H9 (cell line): ENCODE data around the gene SSX2IP. TPM values are rescaled to one million over a fixed set of nuclear protein-coding genes. Genes with fewer than 3 reads are reported as not detected.

Experiments used
- DNase-seq: peaks from one replicate; pipeline ENCODE4 v3.0.0-alpha.2; 2017
- H2AFZ ChIP-seq: one replicate; pipeline ENCODE4 v1.6.1; 2013; ENCODE audit warnings: mild to moderate bottlenecking, low read length, control low read depth, moderate library complexity
- H2AK5ac ChIP-seq: 2 replicates; pipeline ENCODE4 v1.6.1; 2013; ENCODE audit warnings: low read length, control low read depth, mixed read lengths; ENCODE audit not compliant: insufficient read length
- H2BK120ac ChIP-seq: one replicate; pipeline ENCODE4 v1.6.1; 2013; ENCODE audit warnings: low read depth, mild to moderate bottlenecking, low read length, control low read depth, inconsistent platforms; ENCODE audit not compliant: poor library complexity, severe bottlenecking
- H2BK12ac ChIP-seq: 2 replicates; pipeline ENCODE4 v1.6.1; 2013; ENCODE audit warnings: low read length, control low read depth, mixed read lengths, low read depth; ENCODE audit not compliant: insufficient read length
- H2BK15ac ChIP-seq: 2 replicates; pipeline ENCODE4 v1.6.1; 2013; ENCODE audit warnings: low read depth, low read length, control low read depth
- H2BK20ac ChIP-seq: one replicate; pipeline ENCODE4 v1.6.1; 2013; ENCODE audit warnings: low read depth, mild to moderate bottlenecking, low read length, control low read depth, inconsistent platforms; ENCODE audit not compliant: poor library complexity, severe bottlenecking
- H2BK5ac ChIP-seq: 2 replicates; pipeline ENCODE4 v1.6.1; 2013; ENCODE audit warnings: low read length, control low read depth, mixed read lengths; ENCODE audit not compliant: insufficient read length
- H3K14ac ChIP-seq: 2 replicates; pipeline ENCODE4 v1.6.1; 2013; ENCODE audit warnings: low read length, control low read depth; ENCODE audit not compliant: insufficient read depth
- H3K18ac ChIP-seq: 2 replicates; pipeline ENCODE4 v1.6.1; 2013; ENCODE audit warnings: low read depth, mild to moderate bottlenecking, mixed read lengths, low read length, control low read depth; ENCODE audit not compliant: insufficient read length
- H3K23ac ChIP-seq: 2 replicates; pipeline ENCODE4 v1.6.1; 2013; ENCODE audit warnings: low read length, control low read depth, mixed read lengths, low read depth; ENCODE audit not compliant: insufficient read length
- H3K23me2 ChIP-seq: 2 replicates; pipeline ENCODE4 v1.6.1; 2013; ENCODE audit warnings: low read depth, mild to moderate bottlenecking, mixed read lengths, low read length, control low read depth; ENCODE audit not compliant: insufficient read length, poor library complexity, severe bottlenecking
- H3K27ac ChIP-seq: 2 replicates; pipeline ENCODE4 v1.5.1; 2013; ENCODE audit warnings: low read length, control low read depth, mixed read lengths, low read depth; ENCODE audit not compliant: insufficient read length
- H3K27me3 ChIP-seq: 2 replicates; pipeline ENCODE4 v1.6.1; 2013; ENCODE audit warnings: low read length, control low read depth, inconsistent platforms; ENCODE audit not compliant: insufficient read depth
- H3K4ac ChIP-seq: 2 replicates; pipeline ENCODE4 v1.6.1; 2013; ENCODE audit warnings: low read depth, mild to moderate bottlenecking, control low read depth, inconsistent platforms, low read length, moderate library complexity
- H3K4me1 ChIP-seq: 2 replicates; pipeline ENCODE4 v1.6.1; 2013; ENCODE audit warnings: low read length, control low read depth, inconsistent platforms; ENCODE audit not compliant: insufficient read depth
- H3K4me2 ChIP-seq: 2 replicates; pipeline ENCODE4 v1.6.1; 2013; ENCODE audit warnings: low read length, control low read depth, mixed read lengths; ENCODE audit not compliant: insufficient read length, insufficient read depth
- H3K56ac ChIP-seq: 2 replicates; pipeline ENCODE4 v1.6.1; 2013; ENCODE audit warnings: low read depth, mild to moderate bottlenecking, mixed read lengths, low read length, control low read depth; ENCODE audit not compliant: insufficient read length
- H3K79me1 ChIP-seq: 2 replicates; pipeline ENCODE4 v1.6.1; 2013; ENCODE audit warnings: low read depth, mild to moderate bottlenecking, moderate library complexity, low read length, control low read depth, inconsistent platforms; ENCODE audit not compliant: insufficient read depth, poor library complexity, severe bottlenecking
- H3K79me2 ChIP-seq: 2 replicates; pipeline ENCODE4 v1.6.1; 2013; ENCODE audit warnings: low read length, control low read depth, inconsistent platforms; ENCODE audit not compliant: insufficient read depth
- H3K9ac ChIP-seq: 2 replicates; pipeline ENCODE4 v1.6.1; 2013; ENCODE audit warnings: low read length, control low read depth, mixed read lengths; ENCODE audit not compliant: insufficient read length; ENCODE audit errors: extremely low read depth
- H3K9me3 ChIP-seq: one replicate; pipeline ENCODE4 v1.6.1; 2013; ENCODE audit warnings: low read depth, low read length, inconsistent platforms; ENCODE audit not compliant: control insufficient read depth
- H3T11ph ChIP-seq: one replicate; pipeline ENCODE4 v1.6.1; 2013; ENCODE audit warnings: mild to moderate bottlenecking, low read length, control low read depth, inconsistent platforms
- H4K20me1 ChIP-seq: one replicate; pipeline ENCODE4 v1.6.1; 2013; ENCODE audit not compliant: control insufficient read depth, insufficient read length, insufficient read depth
- H4K5ac ChIP-seq: 2 replicates; pipeline ENCODE4 v1.6.1; 2013; ENCODE audit warnings: low read depth, mild to moderate bottlenecking, mixed read lengths, low read length, control low read depth; ENCODE audit not compliant: insufficient read length
- H4K8ac ChIP-seq: replicated peaks from 2 replicates; pipeline ENCODE4 v1.6.1; 2013; ENCODE audit warnings: low read length, control low read depth, mixed read lengths, low read depth; ENCODE audit not compliant: insufficient read length
- H4K91ac ChIP-seq: 2 replicates; pipeline ENCODE4 v1.6.1; 2013; ENCODE audit warnings: low read depth, mild to moderate bottlenecking, moderate library complexity, mixed read lengths, low read length, control low read depth; ENCODE audit not compliant: insufficient read length
- H3K27ac Mint-ChIP-seq, 3 experiments: 2 replicates in 2 of 3; 3 replicates in 1 of 3; pipeline ENCODE4 v1.8.0; 2020 to 2021; ENCODE audit warnings: mixed read lengths in 3 of 3, mild to moderate bottlenecking in 1 of 3, moderate library complexity in 1 of 3
- H3K27me3 Mint-ChIP-seq: 2 replicates; pipeline ENCODE4 v1.8.0; 2021; ENCODE audit warnings: low read depth, mild to moderate bottlenecking, moderate library complexity, mixed read lengths
- H3K36me3 Mint-ChIP-seq, 3 experiments: 2 replicates in 2 of 3; 3 replicates in 1 of 3; pipeline ENCODE4 v1.8.0; 2020 to 2021; ENCODE audit warnings: low read depth in 3 of 3, mixed read lengths in 3 of 3; ENCODE audit not compliant: insufficient read depth in 1 of 3
- H3K4me1 Mint-ChIP-seq, 2 experiments: 2 replicates each; pipeline ENCODE4 v1.8.0; 2020; ENCODE audit warnings: mixed read lengths in 2 of 2
- H3K4me3 Mint-ChIP-seq, 2 experiments: 2 replicates in 1 of 2; 3 replicates in 1 of 2; pipeline ENCODE4 v1.8.0; 2020 to 2021; ENCODE audit warnings: mild to moderate bottlenecking in 2 of 2, mixed read lengths in 2 of 2, moderate library complexity in 1 of 2
- H3K9me3 Mint-ChIP-seq, 2 experiments: 2 replicates in 1 of 2; 3 replicates in 1 of 2; pipeline ENCODE4 v1.8.0; 2020; ENCODE audit warnings: mild to moderate bottlenecking in 2 of 2, mixed read lengths in 2 of 2, moderate library complexity in 1 of 2
- CTCF ChIP-seq: fragments of 200-600 bp; sonication (generic); conservative IDR thresholded peaks from 3 replicates; pipeline ENCODE4 v1.8.0; 2021; ENCODE audit warnings: antibody characterized with exemption, mild to moderate bottlenecking
- WGBS: extraction: QIAGEN DNeasy Blood & Tissue Kit; methylation state at CpG from one replicate; pipeline ENCODE4 v1.1.7; 2013; ENCODE audit warnings: missing lambda C conversion rate, low lambda C conversion rate, mixed read lengths; ENCODE audit not compliant: insufficient read length; ENCODE audit errors: extremely low coverage; 5-methylcytosine and 5-hydroxymethylcytosine counted together
- total RNA-seq: library from RNA; stranded (reverse); gene quantifications from 2 replicates; pipeline ENCODE4 v1.2.1, GENCODE V29; 2021

SSX2IP gene
- total RNA-seq, 1 experiment from 2014 or later = 19.6 TPM

GRCh38 chr1:84603941-84604830 lies 86.1 kb downstream of the SSX2IP start:
- H3K27ac ChIP-seq = no peak overlapping the region
- no peaks in the 10 kb centered on the region for H3K23me2 ChIP-seq
- H2BK5ac ChIP-seq = no peak overlapping the region
- no peaks in the 10 kb centered on the region for H3K79me1 ChIP-seq
- H2AK5ac ChIP-seq = no peak overlapping the region
- H3K4me2 ChIP-seq = no peak overlapping the region
- H3K4me1 ChIP-seq = no peaks in the 10 kb centered on the region
- Mint-ChIP-seq H3K4me3 (no peak overlapping the region), H3K4me1 (peaks cover 9 to 12% of the 10 kb centered on the region in 2 experiments), H3K9me3 (peaks cover 31 to 38% of the 10 kb centered on the region in 2 experiments), H3K36me3 (peaks cover 20 to 30% (median 23%) of the 10 kb centered on the region in 3 experiments), H3K27ac (no peak overlapping the region), H3K27me3 (peaks cover 4% of the 10 kb centered on the region)
- peak; percentile 74 for TF ChIP-seq CTCF
- no peak overlapping the region for H2BK120ac ChIP-seq
- no peaks in the 10 kb centered on the region for H4K20me1 ChIP-seq
- no peak overlapping the region for H2BK12ac ChIP-seq
- no peak overlapping the region for H4K5ac ChIP-seq
- H3K4ac ChIP-seq = no peak overlapping the region
- H4K91ac ChIP-seq = no peak overlapping the region
- H3T11ph ChIP-seq = no peak overlapping the region
- H4K8ac ChIP-seq = no peak overlapping the region
- no peaks in the 10 kb centered on the region for H3K79me2 ChIP-seq
- no CpG with 5 or more reads among the region's 15 CpGs for WGBS
- no peak overlapping the region for H3K23ac ChIP-seq
- no peak overlapping the region for H2BK20ac ChIP-seq
- H2AFZ ChIP-seq = no peak overlapping the region
- H3K27me3 ChIP-seq = no peaks in the 10 kb centered on the region; the same call in 1 of the 2 replicates
- H3K9ac ChIP-seq = no peak overlapping the region
- peak; percentile 69 for DNase-seq
- no peak overlapping the region for H3K56ac ChIP-seq
- no peak overlapping the region for H3K18ac ChIP-seq
- no peak overlapping the region for H3K14ac ChIP-seq
- H3K9me3 ChIP-seq = peaks cover 15% of the 10 kb centered on the region
- H2BK15ac ChIP-seq = no peak overlapping the region
